H1 (cell line): Measurements from ENCODE around the gene LHX2. TPM values are rescaled to one million over a fixed set of nuclear protein-coding genes. Genes with fewer than 3 reads are reported as not detected.

Source experiments
- ATF3 ChIP-seq: IDR thresholded peaks from 2 replicates; pipeline ENCODE4 v1.6.1; 2011; ENCODE audit warnings: low read depth, mild to moderate bottlenecking, low read length; ENCODE audit not compliant: insufficient read depth
- CREB1 ChIP-seq: IDR thresholded peaks from 2 replicates; pipeline ENCODE4 v1.6.1; 2012; ENCODE audit warnings: inconsistent platforms
- EGR1 ChIP-seq: IDR thresholded peaks from 2 replicates; pipeline ENCODE4 v1.6.1; 2011; ENCODE audit warnings: low read depth, low read length, borderline replicate concordance
- EP300 ChIP-seq, 2 experiments: IDR thresholded peaks; 1 replicate in 1 of 2; 2 replicates in 1 of 2; pipeline ENCODE4 v1.6.1; 2011 to 2012; ENCODE audit warnings: low read depth in 2 of 2, low read length in 2 of 2, mild to moderate bottlenecking in 2 of 2, borderline replicate concordance in 1 of 2, inconsistent platforms in 1 of 2, moderate library complexity in 1 of 2
- FOSL1 ChIP-seq: IDR thresholded peaks from 2 replicates; pipeline ENCODE4 v1.6.1; 2011; ENCODE audit warnings: mild to moderate bottlenecking, low read depth, low read length, moderate library complexity; ENCODE audit not compliant: insufficient read depth
- GTF2F1 ChIP-seq: IDR thresholded peaks from 2 replicates; pipeline ENCODE4 v1.6.1; 2012; ENCODE audit warnings: low read depth, low read length, improper control_type of control experiment, borderline replicate concordance
- HDAC2 ChIP-seq, 2 experiments: fragments of 300-600 bp in 1 of 2; sonication (generic) in 1 of 2; IDR thresholded peaks; 2 replicates each; pipeline ENCODE4 v1.6.1; 2011 to 2012; ENCODE audit warnings: low read depth in 2 of 2, low read length in 2 of 2, mild to moderate bottlenecking in 2 of 2, moderate library complexity in 2 of 2, borderline replicate concordance in 1 of 2, inconsistent platforms in 1 of 2
- KDM1A ChIP-seq: fragments of 200-600, 300-600 bp; sonication (generic); IDR thresholded peaks from 2 replicates; pipeline ENCODE4 v1.7.1; 2016; ENCODE audit warnings: mild to moderate bottlenecking, low read length, borderline replicate concordance
- MAFK ChIP-seq: IDR thresholded peaks from 2 replicates; pipeline ENCODE4 v1.6.1; 2012; ENCODE audit warnings: low read depth, mild to moderate bottlenecking, improper control_type of control experiment, low read length
- MAX ChIP-seq: IDR thresholded peaks from 2 replicates; pipeline ENCODE4 v1.6.1; 2012; ENCODE audit warnings: inconsistent platforms
- NRF1 ChIP-seq: IDR thresholded peaks from 2 replicates; pipeline ENCODE4 v1.6.1; 2011; ENCODE audit warnings: mild to moderate bottlenecking, low read depth, low read length, improper control_type of control experiment
- RAD21 ChIP-seq, 2 experiments: IDR thresholded peaks in 1 of 2; conservative IDR thresholded peaks in 1 of 2; 2 replicates each; pipeline ENCODE4 v1.6.1; 2011; ENCODE audit warnings: low read depth in 2 of 2, low read length in 2 of 2, improper control_type of control experiment in 1 of 2, inconsistent platforms in 1 of 2, mild to moderate bottlenecking in 1 of 2, moderate library complexity in 1 of 2
- SIN3A ChIP-seq, 2 experiments: IDR thresholded peaks in 1 of 2; conservative IDR thresholded peaks in 1 of 2; 2 replicates each; pipeline ENCODE4 v1.6.1; 2011 to 2012; ENCODE audit warnings: low read length in 2 of 2, improper control_type of control experiment in 1 of 2, low read depth in 1 of 2, mild to moderate bottlenecking in 1 of 2
- SIRT6 ChIP-seq: IDR thresholded peaks from one replicate; pipeline ENCODE4 v1.7.1; 2012; ENCODE audit warnings: low read length, inconsistent platforms
- SIX5 ChIP-seq: IDR thresholded peaks from 2 replicates; pipeline ENCODE4 v1.6.1; 2011; ENCODE audit warnings: mild to moderate bottlenecking, low read depth, low read length
- SUZ12 ChIP-seq: fragments of 200-600 bp; sonication (generic); IDR thresholded peaks from 2 replicates; pipeline ENCODE4 v1.6.1; 2012; ENCODE audit warnings: mild to moderate bottlenecking, inconsistent platforms, low read length, moderate library complexity, mixed read lengths
- TBP ChIP-seq: IDR thresholded peaks from 2 replicates; pipeline ENCODE4 v1.6.1; 2011; ENCODE audit warnings: low read depth, low read length, improper control_type of control experiment
- TEAD4 ChIP-seq: IDR thresholded peaks from 2 replicates; pipeline ENCODE4 v1.6.1; 2012; ENCODE audit warnings: low read depth, low read length, inconsistent platforms, mixed read lengths
- USF2 ChIP-seq: IDR thresholded peaks from 2 replicates; pipeline ENCODE4 v1.6.1; 2011; ENCODE audit warnings: low read length, improper control_type of control experiment
- YY1 ChIP-seq: IDR thresholded peaks from 2 replicates; pipeline ENCODE4 v1.6.1; 2011; ENCODE audit warnings: low read depth, mild to moderate bottlenecking, low read length
- polyA plus RNA-seq, 7 experiments: library from polyadenylated mRNA; depleted of rRNA in 3 of 7; stranded (reverse) in 5 of 7; unstranded in 2 of 7; fragments of >200 nt in 5 of 7; fragments of 200-250 nt in 2 of 7; gene quantifications; 1 replicate in 5 of 7; 2 replicates in 1 of 7; 4 replicates in 1 of 7; pipeline versions ENCODE4 v1.2.1 to v1.2.3, GENCODE V29; 2011 to 2013; ENCODE audit warnings: missing spikeins in 2 of 7, mixed read lengths in 2 of 7
- total RNA-seq: library from RNA; stranded (reverse); fragmentation: NEBNext Ultra II Directional; extraction: Animal tissue kit (Norgen Biotek cat#: 25700); gene quantifications from 2 replicates; pipeline ENCODE4 v1.2.1, GENCODE V29; 2021

The LHX2 gene
- total and polyA plus RNA-seq, 2 of the 8 experiments (the other 6 are each of a cell fraction or from before 2014, with no cell fraction given): 0.11 to 0.86 TPM

- TF ChIP-seq ATF3: no peak
- TF ChIP-seq YY1: 0 out of 2 replicates have a peak, but pooled peaks have one; percentile 4
- TF ChIP-seq EP300 (IDR thresholded peaks at IDR 0.05; ENCODE audit: borderline replicate concordance in 1 of 2, low read depth in 2 of 2, low read length in 2 of 2): no peak
- TF ChIP-seq SIN3A (conservative IDR thresholded peaks at IDR 0.05 in 1 of 2, IDR thresholded peaks at IDR 0.05 in 1 of 2; ENCODE audit: low read depth in 1 of 2, low read length in 2 of 2): 0 out of 4 replicates have a peak, but pooled peaks of 1 of the 2 experiments have one; percentile 21
- no peak for TF ChIP-seq RAD21 (IDR thresholded peaks at IDR 0.05 in 1 of 2, conservative IDR thresholded peaks at IDR 0.05 in 1 of 2; ENCODE audit: low read depth in 2 of 2, low read length in 2 of 2)
- TF ChIP-seq SIRT6: no peak
- no peak for TF ChIP-seq MAX
- no peak for TF ChIP-seq USF2
- TF ChIP-seq NRF1: no peak
- no peak for TF ChIP-seq GTF2F1
- TF ChIP-seq SIX5: no peak
- TF ChIP-seq TBP: no peak
- TF ChIP-seq CREB1: no peak
- TF ChIP-seq EGR1: no peak; the same call in 1 of the 2 replicates
- TF ChIP-seq KDM1A: no peak
- no peak for TF ChIP-seq MAFK
- TF ChIP-seq SUZ12: no peak; the same call in 1 of the 2 replicates
- TF ChIP-seq TEAD4: 0 out of 2 replicates have a peak, but pooled peaks have one; percentile 9
- peak in 1 of 2 experiments; percentile 37; a peak in 2 of 4 replicates for TF ChIP-seq HDAC2 (IDR thresholded peaks at IDR 0.05; ENCODE audit: borderline replicate concordance in 1 of 2, low read depth in 2 of 2, low read length in 2 of 2)
- TF ChIP-seq FOSL1: no peak
Observed at GRCh38 chr9:124018730-124019697, 7.4 kb downstream of the LHX2 start (continued).
